PC-9 (cell line): ENCODE results near the gene GORAB. TPM values are rescaled to one million over a fixed set of nuclear protein-coding genes. Genes with fewer than 3 reads are reported as not detected.

Experiments
- BruUV-seq: library from RNA; stranded (reverse); fragments of 400-500 nt; replicated peaks from 2 replicates; lab custom pipeline; 2021; lab: Mats Ljungman, UMichigan
- CTCF ChIA-PET: fragments of 300-600 bp; sonication (Branson Sonifier 250); formaldehyde crosslinking; loops from one replicate; lab custom pipeline; 2022; ENCODE audit warnings: antibody characterized with exemption; lab: Charles Lee
- POLR2A ChIA-PET: fragments of 300-600 bp; sonication (Branson Sonifier 250); formaldehyde crosslinking; loops from one replicate; lab custom pipeline; 2022; ENCODE audit warnings: antibody characterized with exemption; ENCODE audit not compliant: unreplicated experiment; lab: Charles Lee
- DNase-seq, 2 experiments: peaks; one replicate each; pipeline versions ENCODE4 v3.0.0 to v3.0.0-alpha.2; 2015 to 2022; ENCODE audit warnings: mixed read lengths in 1 of 2
- H2AFZ ChIP-seq: fragments of 200-600 bp; sonication (generic); 2 replicates; pipeline ENCODE4 v1.8.1; 2017; ENCODE audit warnings: antibody characterized with exemption
- H3F3A ChIP-seq: fragments of 200-600 bp; sonication (generic); 2 replicates; pipeline ENCODE4 v1.8.1; 2017; ENCODE audit warnings: antibody characterized with exemption, mild to moderate bottlenecking, low read depth; ENCODE audit not compliant: insufficient read depth
- H3K27ac ChIP-seq: fragments of 200-600 bp; sonication (generic); 2 replicates; pipeline ENCODE4 v1.6.1; 2016; ENCODE audit warnings: mixed run types
- H3K27me3 ChIP-seq: fragments of 200-600 bp; sonication (generic); 2 replicates; pipeline ENCODE4 v1.6.1; 2016; ENCODE audit warnings: low read depth, mixed run types; ENCODE audit not compliant: insufficient read depth
- H3K36me3 ChIP-seq: fragments of 200-600 bp; sonication (generic); 2 replicates; pipeline ENCODE4 v1.6.1; 2016; ENCODE audit warnings: low read depth, mixed run types
- H3K4me1 ChIP-seq: fragments of 200-600 bp; sonication (generic); replicated peaks from 2 replicates; pipeline ENCODE4 v1.6.1; 2016; ENCODE audit warnings: mixed run types; ENCODE audit not compliant: insufficient read depth
- H3K4me2 ChIP-seq: fragments of 200-600 bp; sonication (generic); 2 replicates; pipeline ENCODE4 v1.6.1; 2017; ENCODE audit warnings: mixed run types
- H3K4me3 ChIP-seq: fragments of 200-600 bp; sonication (generic); 2 replicates; pipeline ENCODE4 v1.6.1; 2016; ENCODE audit warnings: mixed run types
- H3K79me2 ChIP-seq: fragments of 200-600 bp; sonication (generic); 2 replicates; pipeline ENCODE4 v1.6.1; 2017; ENCODE audit warnings: low read depth, mixed run types
- H3K9me2 ChIP-seq: fragments of 200-600 bp; sonication (generic); 2 replicates; pipeline ENCODE4 v1.8.1; 2017; ENCODE audit warnings: mild to moderate bottlenecking; ENCODE audit not compliant: insufficient read depth
- H3K9me3 ChIP-seq: fragments of 200-600 bp; sonication (generic); 2 replicates; pipeline ENCODE4 v1.8.1; 2016; ENCODE audit warnings: low read depth; ENCODE audit not compliant: insufficient read depth
- H4K20me1 ChIP-seq: fragments of 200-600 bp; sonication (generic); 2 replicates; pipeline ENCODE4 v1.8.1; 2017; ENCODE audit not compliant: insufficient read depth
- CTCF ChIP-seq: fragments of 200-600 bp; sonication (generic); conservative IDR thresholded peaks from 2 replicates; pipeline ENCODE4 v1.6.1; 2017; ENCODE audit warnings: mixed run types, antibody characterized with exemption, mild to moderate bottlenecking, moderate library complexity
- EZH2 ChIP-seq: fragments of 200-600 bp; sonication (generic); IDR thresholded peaks from 2 replicates; pipeline ENCODE4 v1.8.0; 2017; ENCODE audit warnings: antibody characterized with exemption, low read depth
- intact Hi-C: fragments of 100-400 bp; cut with micrococcal nuclease; formaldehyde crosslinking; loops from one replicate; pipeline ENCODE4 v1.10.0; 2022; ENCODE audit not compliant: unreplicated experiment
- total RNA-seq: library from RNA; stranded (reverse); gene quantifications from 2 replicates; pipeline ENCODE4 v1.2.3, GENCODE V29; 2021

GORAB gene
- total RNA-seq, 1 experiment from 2014 or later, result 8.4 TPM

GRCh38 chr1:170601866-170602265 is 69.9 kb downstream of the GORAB start:
- no peaks in the 10 kb centered on the region for H4K20me1 ChIP-seq
- POLR2A ChIA-PET, result no interaction called here
- H3F3A ChIP-seq, result no peaks in the 10 kb centered on the region
- H3K79me2 ChIP-seq, result no peaks in the 10 kb centered on the region
- no TSS peak for BruUV-seq
- H3K27ac ChIP-seq, result no peak overlapping the region
- intact Hi-C loops, result no loop called here
- no peak for DNase-seq
- no peaks in the 10 kb centered on the region for H3K27me3 ChIP-seq
- H3K4me3 ChIP-seq, result no peak overlapping the region
- H2AFZ ChIP-seq, result no peak overlapping the region
- no peaks in the 10 kb centered on the region for H3K36me3 ChIP-seq
- no peak overlapping the region for H3K4me2 ChIP-seq
- CTCF ChIA-PET, result no interaction called here
- peaks cover 6% of the 10 kb centered on the region for H3K9me3 ChIP-seq
- H3K9me2 ChIP-seq, result no peaks in the 10 kb centered on the region
- no peak for TF ChIP-seq EZH2
- TF ChIP-seq CTCF, result no peak
- H3K4me1 ChIP-seq, result no peaks in the 10 kb centered on the region

Other genes with a start within 250 kb of the GORAB start
- gene PRRX1, start 132.0 kb downstream of the GORAB start, total RNA-seq, result not detected in 2 replicates